ENCODE results near the gene IRF5. TPM values are rescaled to one million over a fixed set of nuclear protein-coding genes. Genes with fewer than 3 reads are reported as not detected.

IRF5 gene
- total RNA-seq, 2 donors from 2014 or later, result 6.0 to 10.6 TPM

- Histone ChIP-seq H3K27me3 (replicated peaks; ENCODE audit: insufficient read depth) (no peaks in the 10 kb centered on the region), H3K4me1 (replicated peaks) (peaks cover 5% of the 10 kb centered on the region), H3K9me3 (no peaks in the 10 kb centered on the region), H3K27ac (no peak overlapping the region), H3K36me3 (no peaks in the 10 kb centered on the region), H3K4me3 (peak overlapping the region in 1 of 2 donors; percentile 58)
- no peak for TF ChIP-seq POLR2A (IDR thresholded peaks at IDR 0.05)
- no peak for TF ChIP-seq POLR2AphosphoS5 (IDR thresholded peaks at IDR 0.05)
- TF ChIP-seq CTCF (IDR thresholded peaks at IDR 0.05), result no peak
- no peak for DNase-seq (ENCODE audit: low spot score)
- intact Hi-C loops (cut with DNase I), result no loop called here
- 65% methylated on average over 17 of the region's 17 CpGs for WGBS
Observed at GRCh38 chr7:128937271-128937646, 468 bp upstream of the IRF5 start.

DNA sequence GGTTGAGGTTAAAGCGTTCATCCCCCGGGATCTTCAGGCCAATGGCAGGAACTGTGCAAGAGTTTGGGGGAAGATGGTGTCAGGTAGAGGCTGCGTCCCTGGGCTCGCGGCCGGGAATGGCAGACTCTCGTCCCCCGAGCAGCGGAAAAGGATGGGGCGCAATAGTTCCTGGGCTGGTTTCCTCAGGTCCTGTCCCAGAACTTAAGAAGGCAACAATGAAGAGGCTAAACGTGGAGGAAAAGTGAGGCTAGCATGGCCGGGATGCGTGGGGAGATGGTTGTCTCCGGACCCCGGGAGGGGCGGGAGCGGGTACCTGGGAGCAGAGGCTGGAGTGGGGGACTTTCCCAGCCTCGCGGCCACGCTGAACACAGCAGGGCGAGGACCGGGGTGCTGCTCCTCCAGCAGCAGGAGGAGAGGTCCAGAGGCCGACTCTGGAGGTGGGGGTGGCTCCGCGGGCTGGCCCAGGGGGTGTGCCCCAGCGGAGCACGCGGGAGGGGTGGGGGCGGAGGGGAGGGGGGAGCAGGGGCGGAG lies 882 bp downstream of the IRF5 start:
- no peak for DNase-seq (ENCODE audit: low spot score)
- Histone ChIP-seq H3K27me3 (replicated peaks; ENCODE audit: insufficient read depth) (no peaks in the 10 kb centered on the region), H3K4me1 (replicated peaks) (peaks cover 5% of the 10 kb centered on the region), H3K27ac (no peak overlapping the region), H3K36me3 (no peaks in the 10 kb centered on the region), H3K4me3 (peak overlapping the region; percentile 47 to 58), H3K9me3 (no peaks in the 10 kb centered on the region)
- no peak for TF ChIP-seq POLR2A (IDR thresholded peaks at IDR 0.05)
- WGBS, result under 1% methylated on average over 26 of the region's 30 CpGs
- intact Hi-C loops (cut with DNase I), result no loop called here

DNA sequence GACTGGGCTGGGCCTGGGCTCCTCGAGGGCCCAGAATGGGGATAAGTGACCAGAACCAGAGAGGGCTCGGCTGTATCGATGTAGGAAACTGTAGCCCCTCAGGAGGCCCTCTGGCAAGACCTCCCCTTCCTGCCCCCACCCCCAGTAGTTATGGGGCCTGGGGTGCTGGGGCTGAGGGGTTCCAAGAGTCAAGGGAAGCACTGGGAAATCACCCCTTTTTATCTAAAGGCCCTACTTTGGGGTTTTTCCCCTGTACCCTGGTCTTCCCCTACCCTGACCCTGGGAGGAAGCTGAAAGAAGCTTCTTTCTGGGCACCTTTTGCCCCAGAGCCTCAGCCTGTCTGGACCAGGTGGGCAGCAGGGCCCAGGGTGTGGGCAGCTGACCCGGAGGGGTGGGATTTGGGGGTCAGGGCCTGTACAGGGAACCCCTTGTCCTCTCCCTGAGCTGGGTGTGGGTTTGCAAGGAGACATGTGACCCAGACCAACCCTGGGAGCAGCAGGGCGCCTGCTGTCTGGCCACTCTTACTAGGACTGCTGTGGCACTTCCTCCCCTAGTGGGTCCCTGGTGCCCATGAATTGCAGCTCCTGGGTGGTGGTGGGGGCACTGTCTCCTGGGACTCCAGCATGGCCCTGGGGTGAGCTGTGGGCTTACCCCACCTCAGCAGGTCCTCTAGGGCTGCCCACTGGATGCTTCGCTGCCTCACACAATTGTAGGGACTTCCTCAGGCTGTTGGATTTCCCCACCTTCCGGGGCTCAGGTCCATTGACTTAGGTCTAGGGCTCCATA lies 1.5 kb downstream of the IRF5 start:
- Histone ChIP-seq H3K36me3 (no peaks in the 10 kb centered on the region), H3K9me3 (no peaks in the 10 kb centered on the region), H3K4me3 (peak overlapping the region; percentile 47 to 58), H3K4me1 (replicated peaks) (peaks cover 5% of the 10 kb centered on the region), H3K27me3 (replicated peaks; ENCODE audit: insufficient read depth) (no peaks in the 10 kb centered on the region), H3K27ac (no peak overlapping the region)
- no peak for TF ChIP-seq POLR2AphosphoS5 (IDR thresholded peaks at IDR 0.05)
- no peak for TF ChIP-seq CTCF (IDR thresholded peaks at IDR 0.05)
- TF ChIP-seq POLR2A (IDR thresholded peaks at IDR 0.05), result no peak
- intact Hi-C loops (cut with DNase I), result no loop called here
- WGBS, result 73% methylated on average over 5 of the region's 7 CpGs
- DNase-seq (ENCODE audit: low spot score), result no peak

DNA sequence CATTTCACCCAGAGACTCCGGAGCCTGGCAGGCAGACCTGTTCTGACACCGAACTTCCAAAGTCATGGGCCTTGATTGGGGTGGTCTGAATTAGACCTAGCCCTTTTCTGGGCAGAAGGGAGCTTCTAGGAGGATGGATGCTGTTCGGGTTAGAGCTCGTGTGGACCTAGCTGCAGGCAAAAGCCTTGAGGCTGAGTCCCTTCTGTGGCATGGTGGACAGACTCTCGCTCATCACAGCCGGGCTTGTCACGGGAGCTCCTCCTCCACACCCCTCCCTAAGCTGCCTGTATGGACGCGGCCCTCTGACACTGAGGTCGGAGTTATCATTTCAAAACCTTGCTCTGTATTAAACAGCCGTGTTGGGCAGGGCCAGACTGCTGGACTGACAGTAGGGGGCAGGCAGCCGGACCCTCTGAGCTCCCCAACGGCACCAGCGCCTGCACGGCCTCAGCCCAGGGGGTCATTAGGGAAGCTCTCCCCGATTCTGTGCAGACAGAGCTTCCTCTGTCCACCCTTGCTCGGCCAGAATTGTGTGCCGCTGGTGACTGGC lies 2.2 kb downstream of the IRF5 start:
- no peaks in the 10 kb centered on the region for H3K9me3 ChIP-seq
- no peaks in the 10 kb centered on the region for H3K27me3 ChIP-seq (replicated peaks; ENCODE audit: insufficient read depth)
- TF ChIP-seq POLR2AphosphoS5 (IDR thresholded peaks at IDR 0.05), result no peak
- no peak overlapping the region for H3K4me3 ChIP-seq
- 91% methylated on average over 17 of the region's 18 CpGs for WGBS
- no peak overlapping the region for H3K27ac ChIP-seq
- DNase-seq (ENCODE audit: low spot score), result no peak
- H3K36me3 ChIP-seq, result no peaks in the 10 kb centered on the region
- intact Hi-C loops (cut with DNase I), result no loop called here
- peaks cover 5% of the 10 kb centered on the region for H3K4me1 ChIP-seq (replicated peaks)

- no peak for DNase-seq (ENCODE audit: low spot score)
- 70% methylated on average over 15 of the region's 20 CpGs for WGBS
- Histone ChIP-seq H3K9me3 (no peaks in the 10 kb centered on the region), H3K4me1 (replicated peaks) (peaks cover 5% of the 10 kb centered on the region), H3K36me3 (no peaks in the 10 kb centered on the region), H3K4me3 (no peak overlapping the region), H3K27ac (no peak overlapping the region), H3K27me3 (replicated peaks; ENCODE audit: insufficient read depth) (no peaks in the 10 kb centered on the region)
- intact Hi-C loops (cut with DNase I), result no loop called here
- no peak for TF ChIP-seq POLR2A (IDR thresholded peaks at IDR 0.05)
- TF ChIP-seq CTCF (IDR thresholded peaks at IDR 0.05), result no peak
- no peak for TF ChIP-seq POLR2AphosphoS5 (IDR thresholded peaks at IDR 0.05)
Observed at GRCh38 chr7:128940494-128941322, 3.0 kb downstream of the IRF5 start.
